ENCODE data around the gene SRPX2. TPM values are rescaled to one million over a fixed set of nuclear protein-coding genes. Genes with fewer than 3 reads are reported as not detected.
A peak's percentile ranks its signal among the peaks of the same experiment; 100 is the strongest.

Gene SRPX2
- total RNA-seq = 42.1 and 67.7 TPM in 2 replicates
- polyA plus RNA-seq (2012) = 31.6 TPM

GRCh38 chrX:100643956-100644860 is at the start of gene SRPX2:
Gene SRPX2, plus strand, starts transcription at chrX:100644199. Its CDS starts 2,124 bp downstream, at chrX:100646323.
- DNase-seq (ENCODE audit: low read depth) = peak; percentile 69

- no peak for DNase-seq (ENCODE audit: low read depth)
Observed at GRCh38 chrX:100596601-100597000, 47.4 kb upstream of the SRPX2 start.

GRCh38 chrX:100599456-100599855 is 44.5 kb upstream of the SRPX2 start:
- no peak for DNase-seq (ENCODE audit: low read depth)

- no peak for DNase-seq (ENCODE audit: low read depth)
Observed at GRCh38 chrX:100600340-100600739, 43.7 kb upstream of the SRPX2 start.

GRCh38 chrX:100600758-100601157 is 43.2 kb upstream of the SRPX2 start:
- DNase-seq (ENCODE audit: low read depth) = no peak

GRCh38 chrX:100606753-100607152 is 37.2 kb upstream of the SRPX2 start:
- DNase-seq (ENCODE audit: low read depth) = no peak

- DNase-seq (ENCODE audit: low read depth) = no peak
Observed at GRCh38 chrX:100609591-100609990, 34.4 kb upstream of the SRPX2 start.

- no peak for DNase-seq (ENCODE audit: low read depth)
Observed at GRCh38 chrX:100611951-100612350, 32.0 kb upstream of the SRPX2 start.

- peak; percentile 62 for DNase-seq (ENCODE audit: low read depth)
Observed at GRCh38 chrX:100615005-100615404, 29.0 kb upstream of the SRPX2 start.

GRCh38 chrX:100623001-100623400 is 21.0 kb upstream of the SRPX2 start:
- no peak for DNase-seq (ENCODE audit: low read depth)

- DNase-seq (ENCODE audit: low read depth) = peak; percentile 14
Observed at GRCh38 chrX:100625985-100626491, 18.0 kb upstream of the SRPX2 start.

- no peak for DNase-seq (ENCODE audit: low read depth)
Observed at GRCh38 chrX:100635040-100635439, 9.0 kb upstream of the SRPX2 start.

GRCh38 chrX:100635989-100636320 is 8.0 kb upstream of the SRPX2 start:
- no peak for DNase-seq (ENCODE audit: low read depth)

- peak; percentile 90 for DNase-seq (ENCODE audit: low read depth)
Observed at GRCh38 chrX:100636321-100636991, 7.5 kb upstream of the SRPX2 start, which contains the start of gene TSPAN6. Gene TSPAN6, minus strand, starts transcription at chrX:100636806. Its CDS starts 112 bp downstream, at chrX:100636694.

GRCh38 chrX:100642290-100642689 is 1.7 kb upstream of the SRPX2 start:
- DNase-seq (ENCODE audit: low read depth) = no peak

GRCh38 chrX:100643212-100643611 is 787 bp upstream of the SRPX2 start:
- DNase-seq (ENCODE audit: low read depth) = no peak

GRCh38 chrX:100645106-100645505 is 1.1 kb downstream of the SRPX2 start:
- DNase-seq (ENCODE audit: low read depth) = peak; percentile 63

GRCh38 chrX:100647095-100647494 is 3.1 kb downstream of the SRPX2 start:
- peak; percentile 93 for DNase-seq (ENCODE audit: low read depth)

GRCh38 chrX:100647739-100648138 is 3.7 kb downstream of the SRPX2 start:
- peak; percentile 50 for DNase-seq (ENCODE audit: low read depth)

GRCh38 chrX:100648458-100649417 is 4.7 kb downstream of the SRPX2 start:
- peak; percentile 76 for DNase-seq (ENCODE audit: low read depth)

Data from myocyte (in vitro differentiated cells).